IPS DF 4.7 (cell line): ENCODE data around the gene PCDHB16.
"Not testable (repeated sequence)": the region's sequence is repeated elsewhere in the genome, so short reads cannot be mapped to it uniquely, and the experiment has no call there.

Source experiments
- DNase-seq: peaks from one replicate; pipeline ENCODE4 v3.0.0-alpha.2; 2013; ENCODE audit warnings: low spot score; ENCODE audit errors: extremely low read depth

The PCDHB16 gene

GRCh38 chr5:141182248-141182647, at the start of gene PCDHB16:
PCDHB16 (plus strand) TSS chr5:141182387; CDS start chr5:141182560, 173 bp downstream.
- DNase-seq: peak; percentile 58

- peak; percentile 66 for DNase-seq
Observed at GRCh38 chr5:141135030-141135717, 47.0 kb upstream of the PCDHB16 start, which contains the start of gene PCDHB5. PCDHB5 (plus strand) TSS chr5:141135206; CDS start chr5:141135435, 229 bp downstream.

GRCh38 chr5:141135718-141136266, 46.4 kb upstream of the PCDHB16 start:
- no peak for DNase-seq

- not testable (repeated sequence) for DNase-seq
Observed at GRCh38 chr5:141137346-141137745, 44.8 kb upstream of the PCDHB16 start.

GRCh38 chr5:141149812-141150211, 32.4 kb upstream of the PCDHB16 start, which contains the start of gene PCDHB6:
PCDHB6 (plus strand) TSS chr5:141150057; CDS start chr5:141150258, 201 bp downstream.
- no peak for DNase-seq

GRCh38 chr5:141150224-141150992, 31.8 kb upstream of the PCDHB16 start:
- no peak for DNase-seq

- no peak for DNase-seq
Observed at GRCh38 chr5:141150993-141151325, 31.2 kb upstream of the PCDHB16 start.

GRCh38 chr5:141151632-141152031, 30.6 kb upstream of the PCDHB16 start:
- not testable (repeated sequence) for DNase-seq

- DNase-seq: not testable (repeated sequence)
Observed at GRCh38 chr5:141152096-141152495, 30.1 kb upstream of the PCDHB16 start.

- peak; percentile 25 for DNase-seq
Observed at GRCh38 chr5:141155540-141156374, 26.4 kb upstream of the PCDHB16 start.

GRCh38 chr5:141157356-141157755, 24.8 kb upstream of the PCDHB16 start:
- DNase-seq: not testable (repeated sequence)

- not testable (repeated sequence) for DNase-seq
Observed at GRCh38 chr5:141157901-141158300, 24.3 kb upstream of the PCDHB16 start.

- no peak for DNase-seq
Observed at GRCh38 chr5:141172381-141173204, 9.6 kb upstream of the PCDHB16 start, which contains the start of gene PCDHB7. PCDHB7 (plus strand) TSS chr5:141172644; CDS start chr5:141172836, 192 bp downstream.

GRCh38 chr5:141174291-141175104, 7.7 kb upstream of the PCDHB16 start:
- not testable (repeated sequence) for DNase-seq

- no peak for DNase-seq
Observed at GRCh38 chr5:141175933-141176332, 6.3 kb upstream of the PCDHB16 start.

- DNase-seq: not testable (repeated sequence)
Observed at GRCh38 chr5:141177577-141178191, 4.5 kb upstream of the PCDHB16 start, which contains the start of gene PCDHB8. PCDHB8 (plus strand) TSS chr5:141177790; CDS start chr5:141178035, 245 bp downstream.

GRCh38 chr5:141179371-141179770, 2.8 kb upstream of the PCDHB16 start:
- DNase-seq: not testable (repeated sequence)

- not testable (repeated sequence) for DNase-seq
Observed at GRCh38 chr5:141179876-141180275, 2.3 kb upstream of the PCDHB16 start.

- no peak for DNase-seq
Observed at GRCh38 chr5:141180313-141180712, 1.9 kb upstream of the PCDHB16 start.
